ENCODE measurements around the gene POLR1D. TPM values are rescaled to one million over a fixed set of nuclear protein-coding genes. Genes with fewer than 3 reads are reported as not detected.

Gene POLR1D
- total RNA-seq, 1 experiment from 2014 or later = 75.6 TPM

GRCh38 chr13:27654816-27655215 lies 33.1 kb downstream of the POLR1D start:
- TF ChIP-seq POLR2AphosphoS5 (IDR thresholded peaks at IDR 0.05; ENCODE audit: low read depth, low read length) (no peak), SIN3A (IDR thresholded peaks at IDR 0.05; ENCODE audit: borderline replicate concordance, insufficient read depth, low read depth, low read length) (no peak), CTCF (IDR thresholded peaks at IDR 0.05) (no peak), TCF7L2 (IDR thresholded peaks at IDR 0.05; ENCODE audit: low read depth, low read length) (no peak), REST (IDR thresholded peaks at IDR 0.05; ENCODE audit: insufficient read depth in 1 of 2, low read depth in 2 of 2, low read length in 1 of 2) (no peak)
- H3K36me3 ChIP-seq (ENCODE audit: control insufficient read depth, insufficient read depth, low read length) = no peaks in the 10 kb centered on the region; the same call in 1 of the 2 replicates
- POLR2A ChIA-PET = no interaction called here
- peaks cover 2% of the 10 kb centered on the region; the same call in 1 of the 2 replicates for H3K9me3 ChIP-seq (ENCODE audit: control insufficient read depth, insufficient read depth, low read depth, low read length)
- no peaks in the 10 kb centered on the region for H3K27me3 ChIP-seq (ENCODE audit: control insufficient read depth, insufficient read depth, low read length)
- CTCF ChIA-PET = no interaction called here
- DNase-seq (ENCODE audit: low read depth, low spot score) = no peak
- no peak overlapping the region for H3K4me3 ChIP-seq (ENCODE audit: low read depth in 2 of 2, low read length in 2 of 2)
- in situ Hi-C loops (cut with HindIII; ENCODE audit: low pct_unique_long_range_greater_than_20kb, low sequenced_read_pairs) (no loop called here), intact Hi-C loops (cut with micrococcal nuclease; ENCODE audit: unreplicated experiment) (no loop called here)
- no TSS peak for BruUV-seq (replicated peaks)
- no peaks in the 10 kb centered on the region for H3K4me1 ChIP-seq (ENCODE audit: control insufficient read depth, insufficient read depth, low read length)
- no peak for ATAC-seq
- no peak overlapping the region for H3K27ac ChIP-seq (ENCODE audit: low read length)

- no peak for TF ChIP-seq SIN3A (IDR thresholded peaks at IDR 0.05; ENCODE audit: borderline replicate concordance, insufficient read depth, low read depth, low read length)
- no peak for TF ChIP-seq REST (IDR thresholded peaks at IDR 0.05; ENCODE audit: insufficient read depth in 1 of 2, low read depth in 2 of 2, low read length in 1 of 2)
- TF ChIP-seq CTCF (IDR thresholded peaks at IDR 0.05) = no peak
- TF ChIP-seq TCF7L2 (IDR thresholded peaks at IDR 0.05; ENCODE audit: low read depth, low read length) = no peak
- TF ChIP-seq POLR2AphosphoS5 (IDR thresholded peaks at IDR 0.05; ENCODE audit: low read depth, low read length) = no peak
- no peaks in the 10 kb centered on the region for H3K9me3 ChIP-seq (ENCODE audit: control insufficient read depth, insufficient read depth, low read depth, low read length)
- ChIA-PET POLR2A (no interaction called here), CTCF (no interaction called here)
- no peaks in the 10 kb centered on the region; the same call in 1 of the 2 replicates for H3K36me3 ChIP-seq (ENCODE audit: control insufficient read depth, insufficient read depth, low read length)
- no peak overlapping the region for H3K4me3 ChIP-seq (ENCODE audit: low read depth in 2 of 2, low read length in 2 of 2)
- no peaks in the 10 kb centered on the region for H3K4me1 ChIP-seq (ENCODE audit: control insufficient read depth, insufficient read depth, low read length)
- DNase-seq (ENCODE audit: low read depth, low spot score) = no peak
- H3K27me3 ChIP-seq (ENCODE audit: control insufficient read depth, insufficient read depth, low read length) = no peaks in the 10 kb centered on the region
- ATAC-seq = no peak
- intact Hi-C loops (cut with micrococcal nuclease; ENCODE audit: unreplicated experiment) = no loop called here
- BruUV-seq (replicated peaks) = no TSS peak
- in situ Hi-C loops (cut with HindIII; ENCODE audit: low pct_unique_long_range_greater_than_20kb, low sequenced_read_pairs) = no loop called here
- no peak overlapping the region for H3K27ac ChIP-seq (ENCODE audit: low read length)
Observed at GRCh38 chr13:27657724-27658123, 36.0 kb downstream of the POLR1D start.

Measured in Panc1 (cell line).